KMS-11 (cell line): ENCODE results near the gene MCM9.

ENCODE experiments used
- H2AFZ ChIP-seq: fragments of 200-600 bp; sonication (generic); 2 replicates; pipeline ENCODE4 v1.6.1; 2016; ENCODE audit warnings: antibody characterized with exemption, mixed run types, low read depth
- H3K27ac ChIP-seq: fragments of 200-600 bp; sonication (generic); 2 replicates; pipeline ENCODE4 v1.6.1; 2016; ENCODE audit warnings: mild to moderate bottlenecking, mixed run types
- H3K27me3 ChIP-seq: fragments of 200-600 bp; sonication (generic); 2 replicates; pipeline ENCODE4 v1.6.1; 2017; ENCODE audit warnings: mild to moderate bottlenecking, low read depth, mixed run types, moderate library complexity; ENCODE audit not compliant: insufficient read depth
- H3K36me3 ChIP-seq: fragments of 200-600 bp; sonication (generic); 2 replicates; pipeline ENCODE4 v1.6.1; 2017; ENCODE audit warnings: mild to moderate bottlenecking, mixed run types; ENCODE audit not compliant: insufficient read depth
- H3K4me1 ChIP-seq: fragments of 200-600 bp; sonication (generic); 2 replicates; pipeline ENCODE4 v1.6.1; 2016; ENCODE audit warnings: mild to moderate bottlenecking, low read depth, mixed run types; ENCODE audit not compliant: poor library complexity, severe bottlenecking
- H3K4me2 ChIP-seq: fragments of 200-600 bp; sonication (generic); 2 replicates; pipeline ENCODE4 v1.7.0; 2016; ENCODE audit warnings: mild to moderate bottlenecking, mixed run types
- H3K4me3 ChIP-seq: fragments of 200-600 bp; sonication (generic); IDR thresholded peaks from 2 replicates; pipeline ENCODE4 v1.6.1; 2017; ENCODE audit warnings: low read depth, low read length, mixed read lengths; ENCODE audit not compliant: insufficient read depth
- H3K79me2 ChIP-seq: fragments of 200-600 bp; sonication (generic); 2 replicates; pipeline ENCODE4 v1.6.1; 2016; ENCODE audit warnings: low read depth, mixed run types; ENCODE audit not compliant: insufficient read depth
- H3K9ac ChIP-seq: fragments of 200-600 bp; sonication (generic); 2 replicates; pipeline ENCODE4 v1.6.1; 2016; ENCODE audit warnings: mild to moderate bottlenecking, mixed run types
- H4K20me1 ChIP-seq: fragments of 200-600 bp; sonication (generic); 2 replicates; pipeline ENCODE4 v1.6.1; 2016; ENCODE audit warnings: mild to moderate bottlenecking, mixed run types; ENCODE audit not compliant: insufficient read depth
- TF ChIP-seq, protein P1 (sequence below): fragments of 200-600 bp; sonication (generic); conservative IDR thresholded peaks from 2 replicates; pipeline ENCODE4 v1.6.1; 2017; ENCODE audit warnings: low read depth, mild to moderate bottlenecking, antibody characterized with exemption, low read length, moderate library complexity, mixed read lengths

The MCM9 gene

DNA sequence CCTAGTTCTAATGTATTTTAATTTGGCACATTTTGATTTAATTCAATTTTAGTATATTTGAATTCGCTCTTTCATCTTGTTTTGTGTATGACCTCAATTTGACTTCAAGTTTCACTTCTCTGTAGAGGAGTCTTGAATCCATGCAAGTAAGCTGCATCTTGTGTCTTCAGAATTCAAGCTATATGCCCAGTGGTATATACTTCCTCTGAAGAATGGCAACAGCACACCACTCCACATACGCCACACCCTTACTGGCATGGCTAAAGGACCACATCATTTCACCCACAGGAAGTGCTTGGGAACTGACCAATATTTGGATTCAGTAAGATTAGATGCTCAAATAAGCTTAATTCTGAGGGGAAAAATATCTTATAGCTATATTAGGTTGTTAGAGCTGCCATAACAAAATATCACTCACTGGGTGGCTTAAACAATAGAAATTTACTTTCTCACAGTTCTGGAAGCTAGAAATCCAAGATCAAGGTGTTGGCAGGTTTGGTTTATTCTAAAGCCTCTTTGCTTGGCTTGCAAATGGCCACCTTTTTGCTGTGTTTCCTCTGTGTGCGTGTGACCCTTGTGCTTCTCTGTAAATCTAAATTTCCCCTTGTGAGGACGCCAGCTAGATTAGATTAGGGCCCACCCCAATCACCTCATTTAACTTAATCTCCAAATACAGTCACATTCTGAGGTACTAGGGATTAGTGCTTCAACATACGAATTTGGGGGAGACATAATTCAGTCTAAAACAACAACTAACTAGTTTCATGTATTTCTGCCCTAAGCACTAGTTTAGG, 43.8 kb downstream of the MCM9 start:
- Histone ChIP-seq H2AFZ (peak overlapping the region; percentile 26), H3K4me1 (peaks cover 21% of the 10 kb centered on the region), H4K20me1 (no peaks in the 10 kb centered on the region), H3K36me3 (no peaks in the 10 kb centered on the region), H3K4me3 (no peak overlapping the region), H3K27ac (peak overlapping the region; percentile 91), H3K9ac (peak overlapping the region; percentile 75; the same call in 1 of the 2 replicates), H3K4me2 (peak overlapping the region; percentile 61), H3K27me3 (no peaks in the 10 kb centered on the region), H3K79me2 (peaks cover 20% of the 10 kb centered on the region; the same call in 1 of the 2 replicates)
- TF ChIP-seq, protein P1, sequence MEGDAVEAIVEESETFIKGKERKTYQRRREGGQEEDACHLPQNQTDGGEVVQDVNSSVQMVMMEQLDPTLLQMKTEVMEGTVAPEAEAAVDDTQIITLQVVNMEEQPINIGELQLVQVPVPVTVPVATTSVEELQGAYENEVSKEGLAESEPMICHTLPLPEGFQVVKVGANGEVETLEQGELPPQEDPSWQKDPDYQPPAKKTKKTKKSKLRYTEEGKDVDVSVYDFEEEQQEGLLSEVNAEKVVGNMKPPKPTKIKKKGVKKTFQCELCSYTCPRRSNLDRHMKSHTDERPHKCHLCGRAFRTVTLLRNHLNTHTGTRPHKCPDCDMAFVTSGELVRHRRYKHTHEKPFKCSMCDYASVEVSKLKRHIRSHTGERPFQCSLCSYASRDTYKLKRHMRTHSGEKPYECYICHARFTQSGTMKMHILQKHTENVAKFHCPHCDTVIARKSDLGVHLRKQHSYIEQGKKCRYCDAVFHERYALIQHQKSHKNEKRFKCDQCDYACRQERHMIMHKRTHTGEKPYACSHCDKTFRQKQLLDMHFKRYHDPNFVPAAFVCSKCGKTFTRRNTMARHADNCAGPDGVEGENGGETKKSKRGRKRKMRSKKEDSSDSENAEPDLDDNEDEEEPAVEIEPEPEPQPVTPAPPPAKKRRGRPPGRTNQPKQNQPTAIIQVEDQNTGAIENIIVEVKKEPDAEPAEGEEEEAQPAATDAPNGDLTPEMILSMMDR = no peak

DNA sequence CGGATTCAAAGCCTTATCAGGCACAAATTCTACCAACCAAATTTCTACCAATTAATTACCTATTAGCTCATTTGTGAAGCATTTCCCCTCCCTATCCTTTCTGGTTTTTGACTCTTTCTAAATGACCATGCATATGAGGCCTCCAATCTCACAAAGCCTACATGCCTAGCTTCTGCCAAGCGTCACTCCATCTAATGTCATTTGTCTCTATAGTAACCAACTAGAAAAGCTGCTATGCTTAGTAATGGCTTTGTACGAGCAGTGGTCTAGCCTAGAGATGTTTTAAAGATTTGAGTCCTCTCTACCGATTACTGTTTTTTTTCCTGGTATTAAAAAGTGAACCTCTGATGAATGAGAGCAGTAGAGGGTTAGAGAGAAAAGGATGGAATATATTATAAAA, 45.8 kb downstream of the MCM9 start:
- Histone ChIP-seq H2AFZ (no peak overlapping the region), H3K9ac (no peak overlapping the region), H3K4me1 (peaks cover 21% of the 10 kb centered on the region), H3K27ac (no peak overlapping the region), H3K79me2 (peaks cover 1% of the 10 kb centered on the region; the same call in 1 of the 2 replicates), H3K4me3 (no peak overlapping the region), H3K27me3 (no peaks in the 10 kb centered on the region), H4K20me1 (no peaks in the 10 kb centered on the region), H3K4me2 (no peak overlapping the region), H3K36me3 (no peaks in the 10 kb centered on the region)
- TF ChIP-seq, protein P1 = no peak

DNA sequence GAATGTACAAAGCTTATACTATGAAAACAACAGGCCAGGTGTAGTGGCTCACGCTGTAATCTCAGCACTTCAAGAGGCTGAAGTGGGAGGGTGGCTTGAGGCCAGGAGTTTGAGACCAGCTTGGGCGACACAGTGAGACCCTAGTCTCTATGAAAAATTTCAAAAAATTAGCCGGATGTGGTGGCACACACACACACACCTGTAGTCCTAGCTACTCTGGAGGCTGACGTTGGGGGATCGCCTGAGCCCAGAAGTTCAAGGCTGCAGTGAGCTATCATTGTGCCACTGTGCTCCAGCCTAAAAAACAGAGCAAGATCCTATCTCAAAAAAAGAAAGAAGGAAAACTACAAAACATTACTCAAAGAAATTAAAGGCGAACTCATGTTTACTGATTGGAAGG, 48.3 kb downstream of the MCM9 start:
- Histone ChIP-seq H4K20me1 (no peaks in the 10 kb centered on the region), H3K4me3 (no peak overlapping the region), H2AFZ (no peak overlapping the region), H3K4me2 (no peak overlapping the region), H3K4me1 (peaks cover 16% of the 10 kb centered on the region), H3K36me3 (no peaks in the 10 kb centered on the region), H3K9ac (no peak overlapping the region), H3K27me3 (no peaks in the 10 kb centered on the region), H3K27ac (no peak overlapping the region), H3K79me2 (no peaks in the 10 kb centered on the region; the same call in 1 of the 2 replicates)
- TF ChIP-seq, protein P1 = no peak

DNA sequence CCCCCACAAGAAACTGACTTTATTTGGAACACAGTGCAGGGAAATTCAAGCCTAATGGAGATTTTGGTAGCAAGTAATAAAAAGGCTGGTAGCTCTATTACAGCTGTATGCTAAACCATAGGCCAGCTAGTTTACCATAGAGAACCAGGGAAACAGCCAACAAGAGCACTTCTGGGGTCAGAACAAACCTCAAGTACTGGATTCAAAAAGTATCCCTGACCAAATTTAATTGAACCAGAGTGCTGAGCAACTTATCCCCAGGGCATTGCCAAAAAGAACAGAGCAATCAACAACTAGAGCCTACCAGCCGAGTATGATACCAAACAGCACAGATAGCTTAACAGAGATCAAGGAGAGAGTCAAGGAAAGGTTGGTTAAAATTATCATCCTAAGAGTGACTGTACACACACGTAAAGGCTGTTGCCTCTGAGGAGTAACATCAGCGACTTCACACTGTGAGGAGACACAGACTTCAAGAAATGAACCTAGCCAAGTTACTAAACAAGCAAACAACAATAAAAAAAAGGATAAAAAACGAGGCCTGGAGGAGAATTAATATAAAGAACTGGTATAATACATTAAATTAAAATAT, 52.5 kb downstream of the MCM9 start:
- Histone ChIP-seq H4K20me1 (no peaks in the 10 kb centered on the region), H3K27me3 (no peaks in the 10 kb centered on the region), H2AFZ (no peak overlapping the region), H3K36me3 (no peaks in the 10 kb centered on the region), H3K27ac (no peak overlapping the region), H3K9ac (no peak overlapping the region), H3K4me3 (no peak overlapping the region), H3K79me2 (no peaks in the 10 kb centered on the region), H3K4me2 (no peak overlapping the region), H3K4me1 (no peaks in the 10 kb centered on the region)
- TF ChIP-seq, protein P1 = no peak
